Calu3 (cell line): ENCODE results near the gene UMAD1. TPM values are rescaled to one million over a fixed set of nuclear protein-coding genes. Genes with fewer than 3 reads are reported as not detected.

Experiments
- BruUV-seq: library from RNA; stranded (reverse); fragments of 400-500 nt; replicated peaks from 2 replicates; lab custom pipeline; 2021; lab: Mats Ljungman, UMichigan
- CTCF ChIA-PET: fragments of 300-600 bp; sonication (Branson Sonifier 250); formaldehyde crosslinking; loops from one replicate; lab custom pipeline; 2022; ENCODE audit warnings: antibody characterized with exemption; lab: Charles Lee
- DNase-seq: peaks from one replicate; pipeline ENCODE4 v3.0.0; 2022
- H3K27ac Mint-ChIP-seq: one replicate; pipeline ENCODE4 v1.8.0; 2022; ENCODE audit warnings: mixed read lengths; ENCODE audit not compliant: unreplicated experiment
- H3K27me3 Mint-ChIP-seq: one replicate; pipeline ENCODE4 v1.8.0; 2022; ENCODE audit warnings: mixed read lengths; ENCODE audit not compliant: unreplicated experiment
- H3K36me3 Mint-ChIP-seq: one replicate; pipeline ENCODE4 v1.8.0; 2022; ENCODE audit warnings: mild to moderate bottlenecking, moderate library complexity, mixed read lengths; ENCODE audit not compliant: insufficient read depth, unreplicated experiment
- H3K4me1 Mint-ChIP-seq: one replicate; pipeline ENCODE4 v1.8.0; 2022; ENCODE audit warnings: mild to moderate bottlenecking, low read depth, mixed read lengths; ENCODE audit not compliant: unreplicated experiment
- H3K4me3 Mint-ChIP-seq: one replicate; pipeline ENCODE4 v1.8.0; 2022; ENCODE audit warnings: mild to moderate bottlenecking, low read depth, moderate library complexity, mixed read lengths; ENCODE audit not compliant: unreplicated experiment
- H3K9me3 Mint-ChIP-seq: one replicate; pipeline ENCODE4 v1.8.0; 2022; ENCODE audit warnings: low read depth, mixed read lengths; ENCODE audit not compliant: unreplicated experiment
- CTCF ChIP-seq: fragments of 200-600 bp; IDR thresholded peaks from one replicate; pipeline ENCODE4 v1.8.0; 2022; ENCODE audit warnings: antibody characterized with exemption; ENCODE audit not compliant: unreplicated experiment
- intact Hi-C: fragments of 100-400 bp; cut with micrococcal nuclease; formaldehyde crosslinking; loops from one replicate; pipeline ENCODE4 v1.10.0; 2022; ENCODE audit not compliant: unreplicated experiment
- total RNA-seq: library from RNA; stranded (reverse); gene quantifications from 2 replicates; pipeline ENCODE4 v1.2.3, GENCODE V29; 2022

UMAD1 gene
- total RNA-seq, 1 experiment from 2014 or later: 25.2 TPM

GRCh38 chr7:7779888-7780287, 139.3 kb downstream of the UMAD1 start:
- Mint-ChIP-seq H3K36me3 (no peaks in the 10 kb centered on the region), H3K27ac (no peak overlapping the region)
- DNase-seq: no peak

GRCh38 chr7:7783001-7783400, 142.4 kb downstream of the UMAD1 start:
- no peaks in the 10 kb centered on the region for H3K27me3 Mint-ChIP-seq
- no peak overlapping the region for H3K4me3 Mint-ChIP-seq
- CTCF ChIA-PET: interaction anchor here (0.7 kb wide), 1 partner anchor 124 kb away, joined by 7 read pairs; no protein-coding TSS in a partner anchor
- DNase-seq: no peak
- BruUV-seq: no TSS peak
- no peak overlapping the region for H3K27ac Mint-ChIP-seq
- no peaks in the 10 kb centered on the region for H3K36me3 Mint-ChIP-seq
- intact Hi-C loops: no loop called here
- no peaks in the 10 kb centered on the region for H3K9me3 Mint-ChIP-seq
- peaks cover 8% of the 10 kb centered on the region for H3K4me1 Mint-ChIP-seq
- TF ChIP-seq CTCF: no peak

More at GRCh38 chr7:7779888-7780287, 139.3 kb downstream of the UMAD1 start:
- Mint-ChIP-seq H3K27me3 (no peaks in the 10 kb centered on the region), H3K4me3 (no peak overlapping the region), H3K9me3 (no peaks in the 10 kb centered on the region), H3K4me1 (peaks cover 8% of the 10 kb centered on the region)
- BruUV-seq: no TSS peak
- intact Hi-C loops: no loop called here
- TF ChIP-seq CTCF: no peak
- CTCF ChIA-PET: no interaction called here

GRCh38 chr7:7785344-7785973, 144.9 kb downstream of the UMAD1 start:
- TF ChIP-seq CTCF: no peak
- BruUV-seq: no TSS peak
- Mint-ChIP-seq H3K27me3 (no peaks in the 10 kb centered on the region), H3K36me3 (no peaks in the 10 kb centered on the region), H3K27ac (no peak overlapping the region), H3K4me1 (peaks cover under 1% of the 10 kb centered on the region), H3K4me3 (no peak overlapping the region), H3K9me3 (no peaks in the 10 kb centered on the region)
- CTCF ChIA-PET: no interaction called here
- no peak for DNase-seq
- intact Hi-C loops: no loop called here

GRCh38 chr7:7786595-7786994, 146.0 kb downstream of the UMAD1 start:
- Mint-ChIP-seq H3K27ac (no peak overlapping the region), H3K4me3 (no peak overlapping the region), H3K36me3 (no peaks in the 10 kb centered on the region), H3K4me1 (no peaks in the 10 kb centered on the region), H3K27me3 (no peaks in the 10 kb centered on the region), H3K9me3 (no peaks in the 10 kb centered on the region)
- no peak for TF ChIP-seq CTCF
- no peak for DNase-seq
- CTCF ChIA-PET: interaction anchor here (0.5 kb wide), 1 partner anchor 8 kb away, joined by 3 read pairs; no protein-coding TSS in a partner anchor
- BruUV-seq: no TSS peak
- intact Hi-C loops: no loop called here
